Panc1 (cell line): ENCODE measurements around the gene SH3PXD2B.
"Not testable (repeated sequence)": the region's sequence is repeated elsewhere in the genome, so short reads cannot be mapped to it uniquely, and the experiment has no call there.

Source experiments
- CTCF ChIP-seq: fragments of 450-650 bp; IDR thresholded peaks from 2 replicates; pipeline ENCODE4 v1.5.1; 2017; ENCODE audit warnings: mild to moderate bottlenecking
- POLR2AphosphoS5 ChIP-seq: IDR thresholded peaks from 2 replicates; pipeline ENCODE4 v1.6.1; 2012; ENCODE audit warnings: mild to moderate bottlenecking, low read depth, low read length, moderate library complexity
- REST ChIP-seq, 2 experiments: IDR thresholded peaks; 2 replicates each; pipeline ENCODE4 v1.6.1; 2011 to 2012; ENCODE audit warnings: low read depth in 2 of 2, control low read depth in 1 of 2, low read length in 1 of 2, mild to moderate bottlenecking in 1 of 2, moderate library complexity in 1 of 2; ENCODE audit not compliant: insufficient read depth in 1 of 2
- TCF7L2 ChIP-seq: IDR thresholded peaks from 2 replicates; pipeline ENCODE4 v1.6.1; 2011; ENCODE audit warnings: mild to moderate bottlenecking, low read depth, low read length, inconsistent platforms

DNA sequence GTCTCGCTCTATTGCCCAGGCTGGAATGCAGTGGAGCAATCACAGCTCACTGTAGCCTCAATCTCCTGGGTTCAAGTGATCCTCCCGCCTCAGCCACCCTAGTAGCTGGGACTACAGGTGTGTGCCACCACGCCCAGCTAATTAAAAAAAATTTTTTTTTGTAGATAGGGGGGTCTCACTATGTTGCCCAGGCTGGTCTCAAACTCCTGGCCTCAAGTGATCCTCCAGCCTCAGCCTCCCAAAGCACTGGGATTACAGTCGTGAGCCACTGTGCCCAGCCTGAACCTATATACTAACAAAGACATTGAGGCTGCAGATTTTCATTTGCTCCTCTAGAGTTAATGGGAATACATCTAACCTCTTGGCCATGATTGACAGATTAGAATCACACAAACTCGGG lies 105.6 kb downstream of the SH3PXD2B start:
- not testable (repeated sequence) for TF ChIP-seq CTCF; REST (IDR thresholded peaks at IDR 0.05; ENCODE audit: insufficient read depth in 1 of 2, low read depth in 2 of 2, low read length in 1 of 2); TCF7L2; POLR2AphosphoS5
